T-cell (primary cell): Measurements from ENCODE around the gene A2M. TPM values are rescaled to one million over a fixed set of nuclear protein-coding genes. Genes with fewer than 3 reads are reported as not detected.

Experiments
- ATAC-seq, 4 experiments: fragments of 200-7000 bp in 3 of 4; fragments of 150-1000 bp in 1 of 4; cut with Tn5 transposase; replicated peaks in 1 of 4; 1 replicate in 3 of 4; 2 replicates in 1 of 4; pipeline ENCODE4 v1.10.0; 2021; ENCODE audit warnings: moderate library complexity in 3 of 4, mild to moderate bottlenecking in 2 of 4, moderate number of reproducible peaks in 1 of 4
- CTCF ChIA-PET, 2 donors: fragments of 300-600 bp; sonication (Branson Sonifier 250); formaldehyde crosslinking; loops; one replicate each; lab custom pipeline; 2022; ENCODE audit warnings: antibody characterized with exemption in 2 of 2; lab: Charles Lee
- POLR2A ChIA-PET, 2 donors: fragments of 300-600 bp; sonication (Branson Sonifier 250); formaldehyde crosslinking; loops; one replicate each; lab custom pipeline; 2022; ENCODE audit warnings: antibody characterized with exemption in 2 of 2; lab: Charles Lee
- DNase-seq, 35 experiments: peaks; one replicate each; pipeline versions ENCODE4 v3.0.0 to v3.0.0-alpha.2; 2013 to 2023
- H3K27ac ChIP-seq: one replicate; pipeline ENCODE4 v1.5.1; 2013; ENCODE audit warnings: low read length
- H3K27me3 ChIP-seq, 2 experiments: replicated peaks in 1 of 2; 1 replicate in 1 of 2; 2 replicates in 1 of 2; pipeline versions ENCODE4 v1.6.1 to v1.7.0; 2013; ENCODE audit warnings: low read length in 1 of 2, mixed read lengths in 1 of 2; ENCODE audit not compliant: control insufficient read depth in 2 of 2, insufficient read depth in 2 of 2; ENCODE audit errors: extremely low read depth in 1 of 2
- H3K36me3 ChIP-seq, 2 donors: 1 replicate in 1 of 2; 2 replicates in 1 of 2; pipeline versions ENCODE4 v1.6.1 to v1.7.0; 2013; ENCODE audit warnings: low read length in 1 of 2; ENCODE audit not compliant: control insufficient read depth in 2 of 2, insufficient read depth in 1 of 2; ENCODE audit errors: extremely low read depth in 1 of 2
- H3K4me1 ChIP-seq, 2 experiments: 1 replicate in 1 of 2; 2 replicates in 1 of 2; pipeline versions ENCODE4 v1.6.1 to v1.7.0; 2013; ENCODE audit warnings: low read length in 2 of 2, mixed read lengths in 1 of 2; ENCODE audit not compliant: insufficient read depth in 2 of 2, control insufficient read depth in 1 of 2; ENCODE audit errors: extremely low read depth in 1 of 2
- H3K4me3 ChIP-seq, 2 donors: 1 replicate in 1 of 2; 2 replicates in 1 of 2; pipeline versions ENCODE4 v1.5.1 to v1.7.0; 2013; ENCODE audit warnings: mild to moderate bottlenecking in 2 of 2, low read length in 1 of 2, moderate library complexity in 1 of 2; ENCODE audit not compliant: control insufficient read depth in 1 of 2; ENCODE audit errors: extremely low read depth in 1 of 2
- H3K9me3 ChIP-seq: 2 replicates; pipeline ENCODE4 v1.7.0; 2013
- H3K27ac Mint-ChIP-seq, 2 donors: one replicate each; pipeline ENCODE4 v1.8.0; 2020 to 2021; ENCODE audit warnings: mild to moderate bottlenecking in 2 of 2, mixed read lengths in 2 of 2
- H3K27me3 Mint-ChIP-seq, 2 donors: one replicate each; pipeline ENCODE4 v1.8.0; 2021 to 2022; ENCODE audit warnings: mixed read lengths in 2 of 2
- H3K36me3 Mint-ChIP-seq: one replicate; pipeline ENCODE4 v1.8.0; 2021; ENCODE audit warnings: mixed read lengths
- H3K4me1 Mint-ChIP-seq, 3 donors: one replicate each; pipeline ENCODE4 v1.8.0; 2020 to 2022; ENCODE audit warnings: mixed read lengths in 3 of 3, mild to moderate bottlenecking in 1 of 3
- H3K4me3 Mint-ChIP-seq, 3 donors: one replicate each; pipeline ENCODE4 v1.8.0; 2020 to 2022; ENCODE audit warnings: mild to moderate bottlenecking in 3 of 3, mixed read lengths in 3 of 3, moderate library complexity in 3 of 3
- H3K9me3 Mint-ChIP-seq, 3 donors: one replicate each; pipeline ENCODE4 v1.8.0; 2020 to 2022; ENCODE audit warnings: mixed read lengths in 3 of 3
- WGBS: methylation state at CpG from one replicate; pipeline ENCODE4 v1.1.5; 2013; ENCODE audit warnings: missing lambda C conversion rate; ENCODE audit not compliant: insufficient coverage; 5-methylcytosine and 5-hydroxymethylcytosine counted together
- total RNA-seq, 35 experiments: library from RNA in 6 of 35; stranded (reverse) in 6 of 35; fragments of 120-200 nt in 1 of 35; gene quantifications; one replicate each; pipeline versions ENCODE4 v1.2.1 to v1.2.4 and lab custom pipeline; 2013 to 2026

The A2M gene
- total RNA-seq, 5 donors from 2014 or later (not counting 1 experiment from before 2014, with no cell fraction given), result 3.9 to 6.5 (median 4.9) TPM; not detected in 2

GRCh38 chr12:9071969-9072368 is 43.8 kb downstream of the A2M start:
- CTCF ChIA-PET, result interaction anchor here in 1 of 2 donors (0.5 kb wide), 1 partner anchor 14 kb away, joined by 3 read pairs; no protein-coding TSS in a partner anchor
- Histone ChIP-seq H3K9me3 (no peaks in the 10 kb centered on the region), H3K27ac (no peak overlapping the region), H3K36me3 (peaks cover 0 to under 1% of the 10 kb centered on the region in 2 donors), H3K4me1 (no peaks in the 10 kb centered on the region), H3K27me3 (no peaks in the 10 kb centered on the region), H3K4me3 (no peak overlapping the region)
- Mint-ChIP-seq H3K9me3 (no peaks in the 10 kb centered on the region), H3K27ac (no peak overlapping the region), H3K27me3 (no peaks in the 10 kb centered on the region), H3K4me1 (no peaks in the 10 kb centered on the region), H3K4me3 (no peak overlapping the region), H3K36me3 (peaks cover 36% of the 10 kb centered on the region)
- DNase-seq, result no peak
- no peak for ATAC-seq
- 80% methylated on average over 1 of the region's 1 CpG for WGBS
- POLR2A ChIA-PET, result no interaction called here

- CTCF ChIA-PET, result interaction anchor here in 1 of 2 donors (0.5 kb wide), 1 partner anchor 15 kb away, joined by 3 read pairs; no protein-coding TSS in a partner anchor
- ATAC-seq, result no peak
- Histone ChIP-seq H3K27ac (no peak overlapping the region), H3K4me1 (no peaks in the 10 kb centered on the region), H3K9me3 (no peaks in the 10 kb centered on the region), H3K4me3 (no peak overlapping the region), H3K27me3 (no peaks in the 10 kb centered on the region), H3K36me3 (peaks cover under 1 to 5% of the 10 kb centered on the region in 2 donors)
- Mint-ChIP-seq H3K4me3 (no peak overlapping the region), H3K27me3 (no peaks in the 10 kb centered on the region), H3K27ac (no peak overlapping the region), H3K36me3 (peaks cover 34% of the 10 kb centered on the region), H3K4me1 (no peaks in the 10 kb centered on the region), H3K9me3 (no peaks in the 10 kb centered on the region)
- POLR2A ChIA-PET, result no interaction called here
- DNase-seq, result no peak
Observed at GRCh38 chr12:9071518-9071917, 44.2 kb downstream of the A2M start.

GRCh38 chr12:9070351-9070750 is 45.4 kb downstream of the A2M start:
- POLR2A ChIA-PET, result interaction anchor here in 1 of 2 donors (0.6 kb wide), 1 partner anchor 143 kb away, joined by 3 read pairs; no protein-coding TSS in a partner anchor
- peaks cover 0 to 2% (median 0%) of the 10 kb centered on the region in 3 donors for H3K4me1 Mint-ChIP-seq
- peaks cover 34% of the 10 kb centered on the region for H3K36me3 Mint-ChIP-seq
- no peak overlapping the region for H3K4me3 Mint-ChIP-seq
- H3K4me3 ChIP-seq, result no peak overlapping the region
- peaks cover 5 to 15% of the 10 kb centered on the region in 2 donors for H3K36me3 ChIP-seq
- no CpG with 5 or more reads among the region's 5 CpGs for WGBS
- peaks cover 0 to 4% of the 10 kb centered on the region in 2 experiments for H3K27me3 ChIP-seq
- H3K4me1 ChIP-seq, result peaks cover 0 to 3% of the 10 kb centered on the region in 2 experiments
- H3K27ac Mint-ChIP-seq, result no peak overlapping the region
- H3K9me3 ChIP-seq, result no peaks in the 10 kb centered on the region
- H3K27me3 Mint-ChIP-seq, result no peaks in the 10 kb centered on the region
- no peak for ATAC-seq
- DNase-seq, result no peak
- H3K9me3 Mint-ChIP-seq, result no peaks in the 10 kb centered on the region
- no peak overlapping the region for H3K27ac ChIP-seq
- CTCF ChIA-PET, result no interaction called here

GRCh38 chr12:9068600-9068999 is 47.1 kb downstream of the A2M start:
- POLR2A ChIA-PET, result no interaction called here
- Mint-ChIP-seq H3K36me3 (peaks cover 30% of the 10 kb centered on the region), H3K9me3 (no peaks in the 10 kb centered on the region), H3K27ac (no peak overlapping the region), H3K27me3 (no peaks in the 10 kb centered on the region), H3K4me3 (no peak overlapping the region), H3K4me1 (peaks cover 5 to 7% (median 7%) of the 10 kb centered on the region in 3 donors)
- WGBS, result 100% methylated on average over 1 of the region's 4 CpGs
- H3K4me1 ChIP-seq, result peaks cover 2 to 17% of the 10 kb centered on the region in 2 experiments
- no peak overlapping the region for H3K27ac ChIP-seq
- CTCF ChIA-PET, result no interaction called here
- H3K4me3 ChIP-seq, result no peak overlapping the region
- H3K27me3 ChIP-seq, result peaks cover 0 to 9% of the 10 kb centered on the region in 2 experiments
- DNase-seq (no peak), ATAC-seq (no peak)
- H3K9me3 ChIP-seq, result no peaks in the 10 kb centered on the region
- peaks cover 5 to 17% of the 10 kb centered on the region in 2 donors for H3K36me3 ChIP-seq

GRCh38 chr12:9068086-9068485 is 47.6 kb downstream of the A2M start:
- Histone ChIP-seq H3K4me3 (no peak overlapping the region), H3K27me3 (peaks cover 0 to 9% of the 10 kb centered on the region in 2 experiments), H3K27ac (no peak overlapping the region), H3K9me3 (no peaks in the 10 kb centered on the region), H3K36me3 (peaks cover 5 to 17% of the 10 kb centered on the region in 2 donors), H3K4me1 (peaks cover 2 to 17% of the 10 kb centered on the region in 2 experiments)
- Mint-ChIP-seq H3K36me3 (peaks cover 28% of the 10 kb centered on the region), H3K27me3 (no peaks in the 10 kb centered on the region), H3K4me1 (peaks cover 7 to 12% (median 9%) of the 10 kb centered on the region in 3 donors), H3K4me3 (no peak overlapping the region), H3K27ac (no peak overlapping the region), H3K9me3 (no peaks in the 10 kb centered on the region)
- ATAC-seq (no peak), DNase-seq (no peak)
- CTCF ChIA-PET, result no interaction called here
- no CpG with 5 or more reads among the region's 1 CpG for WGBS
- POLR2A ChIA-PET, result no interaction called here

GRCh38 chr12:9066755-9067423 is 48.8 kb downstream of the A2M start:
- Histone ChIP-seq H3K9me3 (no peaks in the 10 kb centered on the region), H3K4me1 (peaks cover 2 to 17% of the 10 kb centered on the region in 2 experiments), H3K36me3 (peaks cover 5 to 17% of the 10 kb centered on the region in 2 donors), H3K27ac (no peak overlapping the region), H3K4me3 (no peak overlapping the region), H3K27me3 (peaks cover 0 to 9% of the 10 kb centered on the region in 2 experiments)
- 57% methylated on average over 1 of the region's 3 CpGs for WGBS
- ATAC-seq (no peak), DNase-seq (no peak)
- H3K4me3 Mint-ChIP-seq, result peak overlapping the region in 2 of 3 donors; percentile 5 to 62
- POLR2A ChIA-PET, result interaction anchor here in 1 of 2 donors (0.6 kb wide), 1 partner anchor 40 kb away, joined by 4 read pairs; no protein-coding TSS in a partner anchor
- H3K36me3 Mint-ChIP-seq, result peaks cover 28% of the 10 kb centered on the region
- no peaks in the 10 kb centered on the region for H3K9me3 Mint-ChIP-seq
- H3K27ac Mint-ChIP-seq, result no peak overlapping the region
- H3K27me3 Mint-ChIP-seq, result no peaks in the 10 kb centered on the region
- CTCF ChIA-PET, result interaction anchor here in 1 of 2 donors (0.6 to 4.4 kb wide), 2 partner anchors 18 to 410 kb away, joined by 5 to 19 read pairs; no protein-coding TSS in a partner anchor
- peaks cover 7 to 12% (median 9%) of the 10 kb centered on the region in 3 donors for H3K4me1 Mint-ChIP-seq
